ENCODE data around the gene WDFY2. TPM values are rescaled to one million over a fixed set of nuclear protein-coding genes. Genes with fewer than 3 reads are reported as not detected.
A peak's percentile ranks its signal among the peaks of the same experiment; 100 is the strongest.

WDFY2 gene
- total RNA-seq, 2 donors from 2014 or later, result 2.7 to 3.3 TPM

DNA sequence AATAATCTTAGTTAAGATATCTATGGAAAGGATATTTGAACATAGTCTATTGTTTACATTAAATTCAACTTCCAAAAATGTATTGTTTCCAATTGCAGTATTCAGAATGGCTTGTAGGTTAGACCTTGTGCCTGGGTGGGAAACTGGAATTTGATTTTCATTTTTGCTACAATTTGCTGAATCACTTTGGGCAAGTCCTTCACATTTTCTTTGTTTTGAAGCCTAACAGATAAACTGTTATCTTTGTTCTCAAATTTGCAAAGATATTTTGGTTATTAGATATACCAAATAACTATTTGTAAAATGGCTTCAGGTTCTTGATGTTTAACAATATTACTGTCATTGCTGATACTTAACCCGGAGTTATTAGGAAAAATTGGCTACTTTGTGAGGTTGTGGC lies 82.6 kb downstream of the WDFY2 start:
- Histone ChIP-seq H3K27me3 (no peaks in the 10 kb centered on the region), H3K27ac (no peak overlapping the region), H3K9ac (ENCODE audit: low read depth in 2 of 2, low read length in 2 of 2) (no peak overlapping the region), H3K4me3 (no peak overlapping the region), H3K36me3 (no peaks in the 10 kb centered on the region), H3K9me3 (no peaks in the 10 kb centered on the region), H3K4me1 (no peaks in the 10 kb centered on the region)
- DNase-seq, result no peak
- TF ChIP-seq, protein P1, sequence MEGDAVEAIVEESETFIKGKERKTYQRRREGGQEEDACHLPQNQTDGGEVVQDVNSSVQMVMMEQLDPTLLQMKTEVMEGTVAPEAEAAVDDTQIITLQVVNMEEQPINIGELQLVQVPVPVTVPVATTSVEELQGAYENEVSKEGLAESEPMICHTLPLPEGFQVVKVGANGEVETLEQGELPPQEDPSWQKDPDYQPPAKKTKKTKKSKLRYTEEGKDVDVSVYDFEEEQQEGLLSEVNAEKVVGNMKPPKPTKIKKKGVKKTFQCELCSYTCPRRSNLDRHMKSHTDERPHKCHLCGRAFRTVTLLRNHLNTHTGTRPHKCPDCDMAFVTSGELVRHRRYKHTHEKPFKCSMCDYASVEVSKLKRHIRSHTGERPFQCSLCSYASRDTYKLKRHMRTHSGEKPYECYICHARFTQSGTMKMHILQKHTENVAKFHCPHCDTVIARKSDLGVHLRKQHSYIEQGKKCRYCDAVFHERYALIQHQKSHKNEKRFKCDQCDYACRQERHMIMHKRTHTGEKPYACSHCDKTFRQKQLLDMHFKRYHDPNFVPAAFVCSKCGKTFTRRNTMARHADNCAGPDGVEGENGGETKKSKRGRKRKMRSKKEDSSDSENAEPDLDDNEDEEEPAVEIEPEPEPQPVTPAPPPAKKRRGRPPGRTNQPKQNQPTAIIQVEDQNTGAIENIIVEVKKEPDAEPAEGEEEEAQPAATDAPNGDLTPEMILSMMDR (IDR thresholded peaks at IDR 0.05), result no peak
- intact Hi-C loops (cut with DNase I), result no loop called here

GRCh38 chr13:51668580-51669195 lies 84.4 kb downstream of the WDFY2 start:
- Histone ChIP-seq H3K4me3 (no peak overlapping the region), H3K9ac (ENCODE audit: low read depth in 2 of 2, low read length in 2 of 2) (no peak overlapping the region), H3K27me3 (no peaks in the 10 kb centered on the region), H3K9me3 (no peaks in the 10 kb centered on the region), H3K4me1 (no peaks in the 10 kb centered on the region), H3K36me3 (no peaks in the 10 kb centered on the region), H3K27ac (no peak overlapping the region)
- intact Hi-C loops (cut with DNase I), result no loop called here
- TF ChIP-seq, protein P1 (IDR thresholded peaks at IDR 0.05), result no peak
- no peak for DNase-seq

DNA sequence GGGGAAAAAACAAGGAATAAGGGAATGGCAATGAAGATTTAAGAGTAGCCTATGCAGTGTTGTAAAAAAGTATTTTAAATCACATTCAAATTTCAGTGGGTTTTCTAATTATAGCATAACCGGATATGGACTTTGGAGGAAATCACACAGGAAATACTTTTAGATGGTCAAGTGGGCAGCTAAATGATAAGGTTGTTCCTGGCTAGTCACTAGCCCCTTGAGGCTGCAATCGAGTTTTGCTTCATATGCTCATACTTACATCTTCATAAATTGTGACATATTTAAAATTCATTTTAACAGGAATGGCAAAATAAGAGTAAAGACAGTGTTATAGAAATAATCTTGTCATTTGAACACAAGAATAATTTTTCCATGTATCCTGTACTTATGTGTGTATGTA lies 88.9 kb downstream of the WDFY2 start:
- intact Hi-C loops (cut with DNase I), result no loop called here
- Histone ChIP-seq H3K36me3 (no peaks in the 10 kb centered on the region), H3K9me3 (no peaks in the 10 kb centered on the region), H3K4me3 (no peak overlapping the region), H3K27ac (no peak overlapping the region), H3K4me1 (no peaks in the 10 kb centered on the region), H3K27me3 (no peaks in the 10 kb centered on the region), H3K9ac (ENCODE audit: low read depth in 2 of 2, low read length in 2 of 2) (no peak overlapping the region)
- no peak for DNase-seq
- TF ChIP-seq, protein P1 (IDR thresholded peaks at IDR 0.05), result no peak

DNA sequence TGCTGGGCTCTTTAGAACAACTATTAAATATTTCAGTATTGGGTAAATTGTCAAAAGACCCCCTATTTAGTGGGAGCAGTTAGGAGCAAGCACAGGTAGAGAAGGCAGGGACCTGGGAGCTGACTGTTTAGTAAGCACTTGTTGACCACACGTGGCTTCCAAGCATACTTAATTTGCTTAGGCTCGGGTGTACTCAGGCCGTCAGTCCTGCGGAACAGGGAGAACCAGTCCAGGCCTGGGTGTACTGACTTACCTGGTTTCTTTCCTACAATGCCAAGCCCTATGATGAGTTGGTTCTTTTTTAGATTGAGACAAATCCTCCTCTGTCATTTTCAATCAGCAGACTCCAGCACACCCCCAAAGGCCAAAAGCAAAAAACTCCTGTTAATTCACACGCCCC lies 90.0 kb downstream of the WDFY2 start:
- Histone ChIP-seq H3K27me3 (no peaks in the 10 kb centered on the region), H3K4me1 (no peaks in the 10 kb centered on the region), H3K9me3 (no peaks in the 10 kb centered on the region), H3K9ac (ENCODE audit: low read depth in 2 of 2, low read length in 2 of 2) (no peak overlapping the region), H3K36me3 (no peaks in the 10 kb centered on the region), H3K4me3 (no peak overlapping the region), H3K27ac (no peak overlapping the region)
- TF ChIP-seq, protein P1 (IDR thresholded peaks at IDR 0.05), result no peak
- intact Hi-C loops (cut with DNase I), result no loop called here
- DNase-seq, result peak; percentile 27

- DNase-seq, result no peak
- H3K4me3 ChIP-seq, result no peak overlapping the region
- no peak overlapping the region for H3K9ac ChIP-seq (ENCODE audit: low read depth in 2 of 2, low read length in 2 of 2)
- TF ChIP-seq, protein P1 (IDR thresholded peaks at IDR 0.05), result no peak
- no peaks in the 10 kb centered on the region for H3K36me3 ChIP-seq
- H3K27ac ChIP-seq, result no peak overlapping the region
- no peaks in the 10 kb centered on the region for H3K9me3 ChIP-seq
- intact Hi-C loops (cut with DNase I), result no loop called here
- H3K27me3 ChIP-seq, result no peaks in the 10 kb centered on the region
- H3K4me1 ChIP-seq, result no peaks in the 10 kb centered on the region
These were observed 91.1 kb downstream of the WDFY2 start for GRCh38 chr13:51675385-51675784.
